HG02623 (cell line): Measurements from ENCODE around the gene ANXA6.
"Not testable (repeated sequence)": the region's sequence is repeated elsewhere in the genome, so short reads cannot be mapped to it uniquely, and the experiment has no call there.

ENCODE experiments used
- ATAC-seq: cut with Tn5 transposase; IDR thresholded peaks from one replicate; pipeline ENCODE4 v1.9.1; 2021; ENCODE audit warnings: moderate library complexity; ENCODE audit not compliant: unreplicated experiment

ANXA6 gene

DNA sequence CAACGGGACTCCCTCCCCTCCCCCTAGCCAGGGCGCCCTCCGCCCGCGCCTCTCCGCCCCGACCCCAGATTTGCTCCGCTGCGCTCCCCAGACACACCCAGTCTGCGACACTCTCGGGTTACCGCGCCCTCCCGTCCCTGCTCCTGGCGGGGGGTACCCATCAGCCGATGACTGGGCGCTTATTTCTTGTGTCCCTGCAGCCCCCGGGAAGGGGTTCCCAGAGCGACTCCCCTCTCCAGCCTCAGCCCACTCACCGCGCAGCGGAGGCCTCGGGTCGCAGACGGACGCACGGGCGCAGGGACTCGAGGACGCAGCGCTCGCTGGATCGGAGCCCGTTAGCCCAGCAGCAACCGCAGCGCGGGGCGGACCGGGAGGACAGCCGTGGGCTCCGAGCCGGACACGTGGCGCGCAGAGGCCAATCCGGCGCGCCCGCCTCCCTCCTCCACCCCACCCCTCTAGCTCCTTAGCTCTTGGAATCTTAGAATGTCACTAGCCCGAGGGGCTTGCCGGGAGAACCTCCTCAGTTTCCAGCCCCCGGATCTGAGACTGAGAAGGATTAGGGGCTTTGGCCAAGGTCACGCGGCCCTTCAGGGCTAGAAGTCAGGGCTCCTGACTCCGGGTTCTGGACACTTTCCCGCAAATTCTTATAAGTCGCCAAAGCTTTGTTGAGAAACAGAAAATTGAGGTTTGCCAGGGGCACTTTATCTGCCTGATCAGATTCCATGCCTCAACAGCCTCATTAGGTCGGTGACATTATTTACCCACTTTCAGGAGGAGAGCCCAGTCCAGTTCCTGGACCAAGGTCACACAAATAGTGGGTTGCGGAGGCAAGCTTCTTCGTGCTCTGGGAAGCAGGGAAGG, at the start of gene ANXA6:
Gene ANXA6, minus strand, starts transcription at position 354 of the 861 bp plus-strand sequence. CDS start 9,878 bp downstream, outside the sequence.
- peak; percentile 56 for ATAC-seq

DNA sequence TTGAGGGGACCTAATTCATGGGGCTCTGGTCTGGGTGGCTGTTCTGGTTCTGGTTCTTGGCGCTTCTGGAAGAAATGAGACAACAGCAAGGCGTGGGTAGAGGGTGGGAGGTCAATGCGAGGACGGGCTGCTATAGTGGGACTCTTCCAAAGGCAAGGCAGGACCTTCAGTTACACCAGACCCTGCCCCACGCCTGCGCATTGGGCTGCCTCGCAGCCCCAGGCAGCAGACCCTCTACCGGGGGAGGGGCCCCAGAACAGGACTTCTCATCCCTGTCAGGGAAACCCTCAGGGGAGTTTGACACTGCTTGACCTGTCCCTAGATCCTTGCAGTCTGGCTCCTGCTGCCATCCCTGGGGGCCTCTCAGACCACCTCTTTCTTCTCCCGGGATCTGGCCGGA, 47.8 kb upstream of the ANXA6 start:
- ATAC-seq: no peak

DNA sequence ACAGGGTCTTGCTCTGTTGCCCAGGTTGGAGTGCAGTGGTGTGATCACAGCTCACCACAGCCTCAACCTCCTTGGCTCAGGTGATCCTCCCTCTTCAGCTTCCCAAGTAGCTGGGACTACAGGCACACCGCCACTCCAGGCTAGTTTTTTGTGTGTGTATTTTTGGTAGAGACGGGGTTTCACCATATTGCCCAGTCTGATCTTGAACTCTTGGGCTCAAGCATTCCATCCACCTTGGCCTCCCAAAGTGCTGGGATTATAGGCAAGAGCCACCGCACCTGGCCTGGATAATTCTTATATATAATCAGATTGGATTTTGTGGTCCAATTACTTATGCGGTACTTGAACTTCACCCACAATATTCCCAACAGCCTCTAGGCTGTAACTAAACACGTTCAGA, 46.5 kb upstream of the ANXA6 start:
- no peak for ATAC-seq

DNA sequence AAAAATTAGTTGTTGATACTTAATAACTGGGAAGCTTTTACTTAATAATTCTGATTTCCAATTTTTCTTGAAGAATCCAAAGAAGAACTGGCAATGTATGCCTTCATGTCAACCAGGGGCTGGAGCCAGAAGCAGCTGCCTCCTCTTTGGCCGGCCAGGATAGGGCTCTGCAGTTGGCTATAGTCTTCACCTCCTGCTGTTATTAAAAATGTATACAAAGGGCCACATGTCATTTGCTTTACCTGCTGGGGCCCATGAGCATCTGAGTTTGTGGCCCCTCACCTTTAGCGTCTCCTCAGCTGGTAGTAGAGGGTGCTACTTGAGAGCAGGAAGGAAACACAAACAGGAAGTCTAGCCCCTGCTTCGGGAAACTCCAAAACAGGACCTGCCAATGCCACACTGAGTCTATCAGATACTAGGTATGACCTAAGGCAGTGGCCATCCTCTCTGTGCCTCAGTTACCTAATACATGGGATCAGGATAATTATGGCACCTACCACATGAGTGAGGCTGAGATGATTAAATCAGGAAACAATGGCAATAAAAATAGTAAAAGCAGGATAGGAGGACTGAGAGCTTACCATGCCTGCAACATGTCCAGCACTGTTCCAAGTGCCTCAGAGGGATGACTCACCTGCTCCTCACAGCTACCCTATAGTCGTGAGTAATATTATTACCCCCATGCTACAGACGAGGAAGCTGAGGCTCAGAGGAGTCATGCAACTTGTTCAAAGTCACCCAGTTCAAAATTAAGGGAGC, 45.0 kb upstream of the ANXA6 start:
- ATAC-seq: no peak

DNA sequence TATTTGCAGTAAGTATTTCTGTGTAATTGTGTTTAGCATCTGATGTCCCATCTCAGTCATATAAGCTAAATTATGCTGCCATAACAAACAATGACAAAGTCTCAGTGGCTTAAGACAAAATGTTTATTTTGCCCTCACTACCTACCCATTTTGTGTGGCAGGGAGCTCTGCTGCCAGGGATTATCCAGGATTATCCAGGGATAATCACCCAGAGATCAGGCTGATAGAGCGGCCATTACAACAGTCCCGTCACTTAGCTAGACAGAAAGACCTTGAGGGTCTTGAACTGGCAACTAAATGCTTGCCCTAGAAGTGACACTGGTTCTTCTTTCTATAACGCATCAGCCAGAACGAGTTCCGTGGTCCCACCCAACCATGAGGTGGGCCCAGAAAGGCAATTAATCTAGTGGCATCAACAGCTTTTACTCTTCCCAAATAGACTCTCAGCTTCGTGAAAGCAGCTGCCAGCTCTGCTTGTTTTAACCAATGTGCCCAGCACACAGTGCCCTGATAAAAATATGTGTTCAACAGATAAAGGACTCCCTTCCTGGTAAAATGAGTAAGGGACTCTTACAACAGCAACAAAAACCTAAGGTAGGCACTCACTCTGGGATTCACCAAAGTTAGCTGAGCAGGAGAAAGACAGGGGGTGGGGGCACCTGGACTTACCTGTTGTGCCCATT, 43.5 kb upstream of the ANXA6 start:
- no peak for ATAC-seq

DNA sequence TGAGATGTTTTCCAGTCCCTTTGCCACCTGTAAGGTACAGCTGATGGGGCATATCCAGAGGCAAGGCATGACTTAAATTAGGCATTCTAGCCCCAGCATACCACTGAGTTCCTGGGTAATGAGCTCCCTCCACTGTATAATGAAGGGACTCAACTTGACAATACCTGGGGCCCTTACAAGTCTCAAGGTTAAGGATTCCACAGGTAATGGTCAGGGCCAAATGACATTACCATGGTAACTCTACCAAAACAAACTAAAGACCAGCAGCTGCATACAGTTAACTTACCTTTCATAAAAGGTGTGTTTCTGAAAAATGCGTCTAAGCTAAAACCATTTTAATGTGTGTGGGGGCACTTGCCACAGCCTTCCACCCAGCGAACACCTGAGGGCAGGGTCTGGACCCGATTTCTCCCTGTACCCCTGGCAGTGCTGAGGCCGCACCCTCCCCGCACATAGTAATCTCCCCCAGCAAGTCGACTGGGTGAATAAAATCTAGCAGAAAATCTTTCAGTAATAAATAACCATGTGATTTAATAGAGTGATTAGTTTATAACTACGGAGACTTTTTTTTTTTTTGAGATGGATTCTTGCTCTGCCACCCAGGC, 42.1 kb upstream of the ANXA6 start:
- ATAC-seq: no peak

DNA sequence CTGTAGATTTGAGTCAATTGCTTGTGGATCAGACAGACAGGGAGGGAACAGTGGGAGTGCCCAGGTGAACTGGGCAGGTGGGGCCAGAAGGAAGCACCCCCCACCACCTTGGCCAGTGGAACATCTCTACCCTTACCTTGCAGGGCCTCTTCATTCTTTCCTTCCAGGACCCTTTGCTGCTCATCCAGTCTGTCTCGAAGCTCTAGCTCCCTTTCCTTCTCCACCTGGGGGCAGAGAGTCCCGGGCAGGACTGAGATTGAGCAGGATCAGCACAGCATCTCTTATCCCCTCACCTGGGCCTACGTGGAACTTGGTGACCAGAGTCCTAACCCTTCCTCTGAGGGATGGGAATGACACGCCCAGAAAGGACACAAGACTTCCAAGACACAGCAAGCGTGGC, 41.3 kb upstream of the ANXA6 start:
- no peak for ATAC-seq

DNA sequence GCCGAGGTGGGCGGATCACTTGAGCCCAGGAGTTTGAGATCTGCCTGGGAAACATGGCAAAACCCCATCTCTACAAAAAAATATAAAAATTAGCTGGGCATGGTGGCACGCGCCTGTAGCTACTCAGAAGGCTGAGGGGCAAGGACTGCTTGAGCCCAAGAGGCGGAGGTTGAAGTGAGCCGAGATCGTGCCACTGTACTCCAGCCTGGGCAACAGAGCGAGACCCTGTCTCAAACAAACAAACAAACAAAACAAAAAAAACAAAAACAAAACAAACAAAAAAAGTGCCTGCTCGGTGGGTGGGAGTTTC, 39.7 kb upstream of the ANXA6 start:
- not testable (repeated sequence) for ATAC-seq

DNA sequence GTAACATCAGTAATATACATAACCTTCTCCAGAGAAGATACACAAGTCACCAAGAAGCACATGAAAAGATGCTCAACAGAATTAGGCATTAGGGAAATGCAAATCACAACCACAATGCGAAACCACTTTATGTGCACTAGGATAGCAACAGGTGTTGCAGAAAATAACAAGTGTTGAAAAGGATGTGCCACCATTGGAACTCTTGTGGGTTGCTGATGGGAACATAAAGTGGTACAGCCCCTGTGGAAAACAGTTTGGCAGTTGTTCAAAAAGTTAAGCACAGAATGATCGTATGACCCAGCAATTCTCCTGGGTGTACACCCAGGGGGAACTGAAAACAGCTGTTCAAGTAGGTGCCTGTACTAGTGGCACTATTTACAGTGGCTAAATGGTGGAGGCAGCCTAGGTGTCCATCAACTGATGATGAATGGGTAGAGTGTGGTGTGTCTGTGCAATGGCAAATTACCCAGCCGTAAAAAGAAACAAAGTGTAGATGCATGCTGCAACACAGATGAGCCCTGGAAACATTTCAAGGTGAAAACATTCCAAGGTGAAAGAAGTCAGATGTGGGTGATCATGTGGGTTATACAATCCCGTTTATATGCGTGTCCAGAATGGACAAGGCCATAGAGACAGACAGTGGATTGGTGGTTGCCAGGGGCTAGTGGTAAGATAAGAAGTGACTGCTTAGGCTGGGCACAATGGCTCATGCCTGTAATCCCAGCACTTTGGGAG, 39.1 kb upstream of the ANXA6 start:
- peak; percentile 90 for ATAC-seq

DNA sequence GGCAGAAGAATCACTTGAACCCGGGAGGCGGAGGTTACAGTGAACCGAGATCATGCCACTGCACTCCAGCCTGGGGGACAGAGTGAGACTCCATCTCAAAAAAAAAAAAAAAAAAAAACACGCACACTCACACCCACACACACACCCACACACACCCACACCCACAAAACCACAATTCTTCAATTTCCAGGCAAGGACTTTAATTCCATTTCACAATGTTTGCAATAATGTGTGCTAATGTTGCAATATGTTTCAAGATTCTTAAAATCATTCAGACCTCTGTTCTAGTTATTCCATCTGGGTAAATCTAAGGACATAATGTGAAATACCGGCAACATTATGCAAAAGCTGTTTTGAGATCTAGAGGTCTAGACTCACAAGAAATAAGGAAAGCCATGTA, 38.0 kb upstream of the ANXA6 start:
- no peak for ATAC-seq

DNA sequence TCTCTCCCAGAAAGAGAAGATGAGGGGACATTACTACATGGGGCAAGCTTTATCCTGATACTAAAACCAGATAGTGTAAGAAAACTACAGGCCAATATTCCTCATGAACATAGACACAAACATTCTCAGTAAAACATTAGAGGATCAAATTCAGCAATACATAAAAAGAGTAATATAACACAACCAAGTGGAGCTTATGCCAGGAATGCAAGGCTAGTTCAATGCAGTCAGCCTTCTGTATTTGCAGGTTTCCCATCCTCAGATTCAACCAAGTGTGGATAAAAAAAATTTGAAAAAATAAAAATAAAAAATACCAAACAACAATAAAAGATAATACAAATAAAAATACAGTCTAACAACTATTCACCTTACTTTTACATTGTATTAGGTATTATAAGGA, 35.0 kb upstream of the ANXA6 start:
- ATAC-seq: no peak

DNA sequence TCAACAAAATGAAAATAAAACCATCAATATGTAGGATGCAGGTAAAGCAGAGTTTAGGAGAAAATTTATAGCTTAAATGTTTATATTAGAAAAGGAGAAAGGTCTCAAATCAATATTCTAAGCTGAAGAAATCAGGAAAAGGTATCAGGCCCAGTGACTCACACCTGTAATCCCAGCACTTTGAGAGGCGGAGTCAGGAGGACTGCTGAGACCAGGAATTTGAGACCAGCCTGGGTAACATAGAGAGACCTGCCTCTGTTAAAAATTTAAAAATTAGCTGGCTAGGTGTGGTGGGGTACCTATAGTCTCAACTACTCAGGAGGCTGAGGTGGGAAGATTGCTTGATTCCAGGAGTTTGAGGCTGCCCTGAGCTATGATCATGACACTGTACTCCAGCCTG, 34.1 kb upstream of the ANXA6 start:
- no peak for ATAC-seq

DNA sequence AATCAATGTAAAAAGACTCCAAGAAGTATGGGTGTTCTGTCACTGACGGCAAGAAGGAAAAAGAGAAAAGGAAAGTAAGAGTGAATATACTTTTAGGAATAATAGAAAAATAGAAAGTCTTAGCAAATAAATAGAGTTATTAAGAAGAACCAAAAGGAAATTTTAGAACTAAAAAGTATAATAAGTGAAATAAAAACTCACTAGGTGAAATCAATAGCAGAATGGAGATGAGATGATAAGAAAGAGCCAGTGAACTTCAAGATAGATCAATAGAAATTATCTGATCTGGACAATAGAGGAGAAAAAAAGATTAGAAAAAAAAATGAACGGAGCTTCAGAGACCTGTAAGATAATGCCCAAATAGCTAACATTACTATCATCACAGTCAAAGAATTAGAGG, 31.6 kb upstream of the ANXA6 start:
- ATAC-seq: no peak

DNA sequence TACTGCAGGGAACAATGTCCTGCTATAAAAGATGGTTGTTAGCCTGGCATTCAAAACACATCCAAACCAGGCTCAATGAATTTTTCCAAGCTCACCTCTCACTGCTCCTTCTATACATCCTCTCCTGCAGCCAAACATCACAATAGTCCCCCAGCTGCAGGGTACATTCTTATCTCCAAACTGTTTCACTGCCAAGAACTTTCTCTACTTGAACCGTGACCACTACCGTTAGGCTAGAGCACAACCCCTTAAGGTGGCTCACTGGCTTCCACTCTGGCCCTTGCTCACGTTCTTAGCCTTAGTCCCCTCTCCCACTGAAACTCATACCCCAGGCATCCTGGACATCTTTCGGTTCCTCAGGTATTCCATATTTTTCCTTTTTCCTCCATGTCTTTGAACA, 29.0 kb upstream of the ANXA6 start:
- ATAC-seq: no peak

DNA sequence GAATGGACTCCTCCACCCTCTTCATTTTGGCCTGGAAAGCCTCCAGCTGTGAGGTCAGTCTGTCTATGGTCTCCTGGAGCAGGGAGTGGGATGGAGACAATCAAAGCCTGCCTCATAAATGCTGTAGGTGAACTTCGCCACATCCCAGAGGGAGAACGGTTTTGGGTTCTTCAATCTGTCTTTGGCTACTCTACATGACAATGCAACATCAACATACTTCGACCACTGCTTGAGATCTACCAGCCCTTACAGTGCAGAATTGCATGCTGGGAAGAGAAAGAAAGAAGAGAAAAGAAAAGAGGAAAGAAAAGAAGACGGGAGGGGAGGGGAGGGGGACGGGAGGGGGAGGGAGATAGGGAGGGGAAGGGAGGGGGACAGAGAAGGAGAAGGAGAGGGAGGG, 28.5 kb upstream of the ANXA6 start:
- ATAC-seq: no peak

DNA sequence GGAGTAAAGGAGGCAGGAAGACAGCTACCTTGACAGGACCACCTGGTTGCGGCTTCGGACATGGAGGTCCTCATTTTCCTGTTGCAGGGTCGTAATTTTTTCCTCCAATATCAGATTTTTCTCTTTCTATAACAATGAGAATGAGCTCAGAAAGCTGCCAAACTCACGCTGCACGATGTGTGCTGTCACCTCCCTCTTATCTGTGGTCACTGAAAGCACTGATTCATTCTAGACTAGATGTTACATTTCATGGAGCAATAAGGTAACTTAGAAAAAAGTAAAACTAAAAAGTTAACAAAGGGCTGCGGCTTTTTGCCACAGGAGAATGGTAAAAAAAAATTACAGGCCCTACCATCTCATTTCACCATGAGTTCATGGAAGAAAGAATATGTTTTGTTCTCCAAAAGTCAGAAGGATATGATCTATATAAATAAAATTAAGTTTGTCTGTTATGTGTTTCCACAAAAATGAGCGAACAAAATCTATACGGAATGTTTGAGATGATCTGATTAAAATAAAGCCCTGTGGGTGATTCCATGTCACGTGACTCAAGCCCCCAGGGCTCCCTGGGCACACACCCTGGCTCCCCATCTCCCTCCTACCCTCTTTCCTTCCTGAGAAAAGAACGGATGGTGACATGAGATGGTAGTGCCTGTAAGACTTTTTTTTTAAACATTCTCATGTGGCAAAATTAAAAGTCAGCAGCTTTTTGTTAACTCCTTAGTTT, 26.9 kb upstream of the ANXA6 start:
- ATAC-seq: no peak

DNA sequence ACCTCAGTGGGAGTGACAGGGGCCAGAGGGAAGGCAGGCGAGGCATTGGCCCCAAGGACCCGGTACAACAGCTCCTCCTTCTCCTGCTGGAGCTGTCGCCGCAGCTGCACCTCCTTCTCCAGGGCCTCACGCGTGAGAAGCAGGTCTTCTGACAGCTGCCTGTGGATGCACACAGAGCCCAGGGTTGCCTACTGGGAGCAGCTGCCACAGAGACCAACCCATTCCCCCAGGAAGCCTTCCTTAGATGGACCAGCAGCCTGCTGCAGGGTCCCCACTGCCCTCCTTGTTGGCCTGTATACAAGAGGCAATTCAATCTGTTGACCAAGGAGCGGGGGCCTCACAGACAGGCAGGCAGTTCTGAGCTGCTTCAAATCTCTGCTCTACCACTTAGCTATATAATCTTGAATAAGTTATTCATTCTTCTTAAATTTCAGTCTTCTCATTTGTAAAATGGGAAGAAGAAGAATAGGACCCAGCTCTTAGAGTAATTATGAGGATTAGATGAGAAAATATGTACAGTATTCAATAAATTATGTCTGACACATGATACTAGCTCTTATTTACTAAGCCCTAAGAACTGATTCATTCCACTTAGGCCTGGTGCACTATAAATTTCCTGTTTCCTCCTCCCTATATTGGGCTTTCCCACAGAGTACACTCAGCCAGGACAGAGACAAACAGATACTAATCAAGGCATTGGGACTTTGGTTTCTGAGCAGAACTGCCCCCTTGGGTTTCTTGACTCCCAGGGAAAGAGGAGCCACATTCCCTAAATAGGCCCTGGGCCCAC, 26.1 kb upstream of the ANXA6 start:
- no peak for ATAC-seq

DNA sequence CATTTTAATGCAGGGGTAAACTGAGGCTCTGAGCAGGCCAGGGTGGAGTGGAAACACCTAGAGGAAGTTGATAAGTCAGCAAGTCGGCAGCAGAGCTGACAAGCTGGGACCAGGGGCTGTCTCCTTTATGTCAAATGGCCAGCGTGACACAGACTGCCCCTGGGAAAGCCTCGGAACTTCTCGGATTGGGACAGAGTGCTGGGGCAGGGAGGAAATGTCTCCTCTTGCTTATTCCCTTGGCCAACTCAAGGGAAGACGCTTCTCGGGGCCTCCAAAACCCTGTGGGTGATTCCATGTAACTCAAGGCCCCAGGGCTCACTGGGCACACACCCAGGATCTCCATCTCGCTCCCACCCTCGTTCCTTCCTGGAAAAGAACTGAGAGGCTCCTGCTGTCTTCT, 25.4 kb upstream of the ANXA6 start:
- ATAC-seq: no peak

DNA sequence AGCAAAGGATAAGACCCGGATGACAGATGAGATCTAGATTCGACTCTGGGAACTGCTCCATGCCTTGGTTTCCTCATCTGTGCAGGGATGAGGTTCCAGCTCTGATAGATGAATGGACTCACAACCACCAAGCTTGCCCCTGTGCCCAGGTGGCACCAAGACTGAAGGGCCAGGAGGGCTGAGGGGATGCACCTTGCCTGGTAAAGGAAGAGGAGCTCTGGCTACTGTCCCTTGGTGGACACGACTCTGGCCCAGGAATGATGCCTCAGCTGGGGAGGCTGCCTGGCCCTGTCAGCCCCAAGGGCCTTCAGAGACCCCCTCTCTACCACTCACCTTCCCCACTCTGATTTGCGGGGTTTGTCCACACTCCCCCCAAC, 24.9 kb upstream of the ANXA6 start:
- no peak for ATAC-seq
